Suprapubic skin (tissue), 4 donors: ENCODE results near the gene MEGF9. TPM values are rescaled to one million over a fixed set of nuclear protein-coding genes. Genes with fewer than 3 reads are reported as not detected.
"Not testable (repeated sequence)": the region's sequence is repeated elsewhere in the genome, so short reads cannot be mapped to it uniquely, and the experiment has no call there.

ENCODE experiments used
- DNase-seq, 2 donors: peaks; one replicate each; pipeline ENCODE4 v3.0.0-alpha.2; 2019; ENCODE audit warnings: low spot score in 2 of 2
- H3K27ac ChIP-seq: fragments of 200-600 bp; sonication (generic); one replicate; pipeline ENCODE4 v1.5.1; 2019
- H3K27me3 ChIP-seq: fragments of 200-600 bp; sonication (generic); one replicate; pipeline ENCODE4 v1.5.1; 2019
- H3K36me3 ChIP-seq: fragments of 200-600 bp; sonication (generic); one replicate; pipeline ENCODE4 v1.5.1; 2019
- H3K4me1 ChIP-seq: fragments of 200-600 bp; sonication (generic); one replicate; pipeline ENCODE4 v1.5.1; 2019
- H3K4me3 ChIP-seq: fragments of 200-600 bp; sonication (generic); one replicate; pipeline ENCODE4 v1.5.1; 2019; ENCODE audit warnings: mild to moderate bottlenecking
- H3K9me3 ChIP-seq: fragments of 200-600 bp; sonication (generic); one replicate; pipeline ENCODE4 v1.5.1; 2019
- EP300 ChIP-seq: sonication (generic); formaldehyde crosslinking; IDR thresholded peaks from one replicate; pipeline ENCODE4 v1.6.1; 2017; ENCODE audit warnings: antibody characterized with exemption
- POLR2A ChIP-seq, 2 donors: fragments of 450-650 bp; IDR thresholded peaks; one replicate each; pipeline ENCODE4 v1.6.1; 2017; ENCODE audit warnings: antibody characterized with exemption in 2 of 2, mild to moderate bottlenecking in 2 of 2, moderate library complexity in 2 of 2
- POLR2AphosphoS5 ChIP-seq, 3 donors: sonication (generic); formaldehyde crosslinking; IDR thresholded peaks; one replicate each; pipeline ENCODE4 v1.6.1; 2017; ENCODE audit warnings: antibody characterized with exemption in 3 of 3
- WGBS: methylation state at CpG from one replicate; pipeline ENCODE4 v1.1.5; 2018; 5-methylcytosine and 5-hydroxymethylcytosine counted together
- total RNA-seq, 4 donors: library from RNA; depleted of rRNA; stranded (reverse); fragments of >200 nt; gene quantifications; one replicate each; pipeline ENCODE4 v1.1.0, GENCODE V29; 2016
- TF ChIP-seq, protein P1 (sequence below), 2 donors: fragments of 200-600 bp in 1 of 2; fragments of 450-650 bp in 1 of 2; sonication (generic) in 1 of 2; IDR thresholded peaks; one replicate each; pipeline ENCODE4 v1.5.1; 2016 to 2019; ENCODE audit warnings: antibody characterized with exemption in 2 of 2, mild to moderate bottlenecking in 1 of 2, moderate library complexity in 1 of 2

MEGF9 gene
- total RNA-seq, 4 donors from 2014 or later: 33.6 to 58.1 (median 46.0) TPM

DNA sequence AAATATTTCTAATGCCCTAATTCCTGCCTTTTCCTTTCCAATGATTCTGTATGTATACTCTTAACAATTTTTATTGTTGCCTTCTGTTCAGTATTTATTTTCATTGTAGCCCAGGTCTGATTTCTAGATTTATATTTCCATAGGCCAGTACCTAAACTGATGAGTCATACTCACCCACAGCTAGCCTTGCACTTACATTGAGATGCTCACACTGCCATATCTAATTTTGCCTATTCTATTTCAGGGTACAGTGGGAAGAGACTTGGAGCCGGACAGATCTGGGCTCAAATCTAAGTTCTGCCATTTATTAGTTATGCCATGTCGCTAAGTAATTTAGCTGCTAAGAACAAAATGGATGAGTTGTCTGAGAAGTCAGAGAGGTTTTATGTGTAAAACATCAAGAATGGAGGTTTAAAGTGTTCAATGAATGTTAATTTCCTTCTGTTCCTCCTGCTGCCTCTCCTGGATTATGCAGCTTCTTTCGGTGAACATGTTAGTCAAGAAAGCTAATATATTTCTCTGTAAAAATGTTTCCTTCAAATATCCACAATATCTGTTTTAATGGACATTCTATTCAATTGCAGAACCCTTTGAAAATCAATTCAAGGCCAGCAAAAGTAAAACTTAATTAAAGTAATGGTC, 72.0 kb downstream of the MEGF9 start:
- Histone ChIP-seq H3K4me1 (no peaks in the 10 kb centered on the region), H3K36me3 (no peaks in the 10 kb centered on the region), H3K27ac (no peak overlapping the region), H3K27me3 (no peaks in the 10 kb centered on the region), H3K4me3 (no peak overlapping the region), H3K9me3 (no peaks in the 10 kb centered on the region)
- TF ChIP-seq POLR2AphosphoS5 (IDR thresholded peaks at IDR 0.05) (no peak), EP300 (no peak)
- TF ChIP-seq, protein P1, sequence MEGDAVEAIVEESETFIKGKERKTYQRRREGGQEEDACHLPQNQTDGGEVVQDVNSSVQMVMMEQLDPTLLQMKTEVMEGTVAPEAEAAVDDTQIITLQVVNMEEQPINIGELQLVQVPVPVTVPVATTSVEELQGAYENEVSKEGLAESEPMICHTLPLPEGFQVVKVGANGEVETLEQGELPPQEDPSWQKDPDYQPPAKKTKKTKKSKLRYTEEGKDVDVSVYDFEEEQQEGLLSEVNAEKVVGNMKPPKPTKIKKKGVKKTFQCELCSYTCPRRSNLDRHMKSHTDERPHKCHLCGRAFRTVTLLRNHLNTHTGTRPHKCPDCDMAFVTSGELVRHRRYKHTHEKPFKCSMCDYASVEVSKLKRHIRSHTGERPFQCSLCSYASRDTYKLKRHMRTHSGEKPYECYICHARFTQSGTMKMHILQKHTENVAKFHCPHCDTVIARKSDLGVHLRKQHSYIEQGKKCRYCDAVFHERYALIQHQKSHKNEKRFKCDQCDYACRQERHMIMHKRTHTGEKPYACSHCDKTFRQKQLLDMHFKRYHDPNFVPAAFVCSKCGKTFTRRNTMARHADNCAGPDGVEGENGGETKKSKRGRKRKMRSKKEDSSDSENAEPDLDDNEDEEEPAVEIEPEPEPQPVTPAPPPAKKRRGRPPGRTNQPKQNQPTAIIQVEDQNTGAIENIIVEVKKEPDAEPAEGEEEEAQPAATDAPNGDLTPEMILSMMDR (IDR thresholded peaks at IDR 0.05): no peak
- no peak for DNase-seq
- 87% methylated on average over 3 of the region's 3 CpGs for WGBS

DNA sequence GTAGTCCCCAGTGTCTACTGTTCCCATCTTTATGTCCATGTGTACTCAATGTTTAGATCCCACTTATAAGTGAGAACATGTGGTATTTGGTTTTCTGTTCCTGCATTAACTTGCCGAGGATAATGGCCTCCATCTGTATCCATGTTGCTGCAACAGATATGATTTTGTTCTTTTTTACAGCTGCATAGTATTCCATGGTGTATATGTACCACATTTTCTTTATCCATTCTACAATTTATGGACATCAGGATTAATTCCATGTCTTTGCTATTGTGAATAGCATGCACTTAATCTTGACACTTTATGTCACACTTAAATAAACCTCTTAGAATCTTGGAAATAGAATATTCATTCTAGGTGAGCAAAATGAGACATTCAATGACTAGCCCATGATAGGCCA, 73.4 kb downstream of the MEGF9 start:
- 100% methylated on average over 1 of the region's 1 CpG for WGBS
- H3K27ac ChIP-seq, H3K36me3 ChIP-seq, H3K27me3 ChIP-seq, H3K4me1 ChIP-seq, H3K9me3 ChIP-seq, H3K4me3 ChIP-seq, DNase-seq: not testable (repeated sequence)

DNA sequence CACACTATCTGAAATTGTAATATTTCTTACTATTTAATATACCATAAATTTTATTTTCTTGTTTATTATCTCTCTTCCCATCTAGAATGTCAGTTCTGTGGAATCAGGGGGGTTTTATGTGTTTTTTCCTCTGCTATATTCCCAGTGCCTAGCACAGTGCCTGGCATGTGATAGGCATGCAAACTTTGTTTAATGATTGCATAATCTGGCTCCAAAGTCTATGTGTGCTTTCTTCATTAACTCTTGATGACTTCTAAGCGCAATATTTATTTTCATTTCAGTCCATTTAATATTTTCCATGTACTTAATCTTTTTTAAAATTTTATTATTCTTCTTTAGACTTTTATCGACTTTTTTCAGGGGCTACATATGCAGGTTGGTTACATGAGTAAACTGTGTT, 73.9 kb downstream of the MEGF9 start:
- H3K36me3 ChIP-seq: peaks cover 8% of the 10 kb centered on the region
- no peak overlapping the region for H3K4me3 ChIP-seq
- no peaks in the 10 kb centered on the region for H3K4me1 ChIP-seq
- no peaks in the 10 kb centered on the region for H3K9me3 ChIP-seq
- WGBS: 93% methylated on average over 2 of the region's 2 CpGs
- H3K27ac ChIP-seq: no peak overlapping the region
- TF ChIP-seq, protein P1 (IDR thresholded peaks at IDR 0.05): no peak
- TF ChIP-seq POLR2AphosphoS5 (IDR thresholded peaks at IDR 0.05) (no peak), EP300 (no peak), POLR2A (IDR thresholded peaks at IDR 0.05) (no peak)
- DNase-seq: no peak
- no peaks in the 10 kb centered on the region for H3K27me3 ChIP-seq

DNA sequence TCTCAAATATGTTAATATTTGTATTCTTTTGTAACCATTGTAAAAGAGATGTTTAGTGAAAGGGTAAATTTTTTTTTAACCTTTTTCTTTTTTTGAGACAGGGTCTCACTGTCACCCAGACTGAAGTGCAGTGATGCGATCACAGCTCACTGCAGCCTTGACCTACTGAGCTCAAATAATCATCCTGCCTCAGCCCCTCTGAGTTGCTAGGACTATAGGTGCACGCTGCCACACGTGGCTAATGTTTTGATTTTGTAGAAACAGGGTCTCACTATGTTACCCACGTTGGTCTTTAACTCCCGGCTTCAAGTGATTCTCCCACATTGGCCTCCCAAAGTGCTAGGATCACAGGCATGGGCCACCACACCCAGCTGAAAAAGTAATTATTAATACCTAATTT, 76.4 kb downstream of the MEGF9 start:
- no peaks in the 10 kb centered on the region for H3K4me1 ChIP-seq
- no peak overlapping the region for H3K4me3 ChIP-seq
- no peak overlapping the region for H3K27ac ChIP-seq
- no peaks in the 10 kb centered on the region for H3K27me3 ChIP-seq
- no peaks in the 10 kb centered on the region for H3K9me3 ChIP-seq
- peaks cover 8% of the 10 kb centered on the region for H3K36me3 ChIP-seq
- TF ChIP-seq POLR2A (IDR thresholded peaks at IDR 0.05) (no peak), EP300 (no peak), POLR2AphosphoS5 (IDR thresholded peaks at IDR 0.05) (no peak)
- TF ChIP-seq, protein P1 (IDR thresholded peaks at IDR 0.05): no peak
- 95% methylated on average over 5 of the region's 5 CpGs for WGBS
- DNase-seq: no peak

DNA sequence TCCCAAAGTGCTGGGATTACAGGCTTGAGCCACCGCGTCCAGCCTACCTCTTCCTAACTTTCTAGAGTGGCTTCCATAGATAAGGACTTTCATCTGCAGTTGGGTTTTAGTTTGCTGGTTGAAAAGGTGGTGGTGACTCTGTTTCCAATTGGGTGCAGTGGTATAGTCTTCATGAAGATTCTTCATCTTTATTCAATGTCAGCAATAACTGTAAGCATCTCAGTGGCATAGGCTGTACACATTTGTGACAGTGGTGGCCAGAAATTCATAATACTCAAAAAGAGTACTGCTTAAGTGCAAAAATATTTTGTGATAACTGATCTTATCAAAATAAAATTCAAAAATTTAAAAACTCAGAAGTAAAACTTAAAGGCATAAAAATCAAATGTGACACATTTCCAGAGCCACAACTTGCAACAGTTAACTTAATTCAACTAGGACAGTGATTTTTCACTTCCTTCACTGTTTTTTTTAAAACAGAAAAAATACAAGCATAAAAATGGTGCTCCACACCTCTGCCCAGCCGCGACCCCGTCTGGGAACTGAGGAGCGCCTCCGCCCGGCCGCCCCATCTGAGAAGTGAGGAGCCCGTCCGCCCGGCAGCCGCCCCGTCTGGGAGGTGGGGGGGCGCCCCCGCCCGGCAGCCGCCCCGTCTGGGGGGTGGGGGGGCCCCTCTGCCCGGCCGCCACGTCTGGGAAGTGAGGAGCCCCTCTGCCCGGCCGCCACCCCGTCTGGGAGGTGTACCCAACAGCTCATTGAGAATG, 77.9 kb downstream of the MEGF9 start:
- 96% methylated on average over 25 of the region's 25 CpGs for WGBS
- Histone ChIP-seq H3K9me3 (no peaks in the 10 kb centered on the region), H3K4me3 (no peak overlapping the region), H3K36me3 (peaks cover 8% of the 10 kb centered on the region), H3K27ac (no peak overlapping the region), H3K27me3 (no peaks in the 10 kb centered on the region), H3K4me1 (no peaks in the 10 kb centered on the region)
- no peak for DNase-seq
- TF ChIP-seq POLR2A (IDR thresholded peaks at IDR 0.05) (no peak), POLR2AphosphoS5 (IDR thresholded peaks at IDR 0.05) (no peak), EP300 (no peak)
- TF ChIP-seq, protein P1 (IDR thresholded peaks at IDR 0.05): no peak
